Measurements from ENCODE around the gene SEC22C.

The SEC22C gene

GRCh38 chr3:42505849-42506410 lies 75.8 kb downstream of the SEC22C start:
- no peaks in the 10 kb centered on the region for H3K36me3 ChIP-seq (ENCODE audit: control insufficient read depth in 1 of 2, insufficient read depth in 2 of 2, low read length in 2 of 2)
- no peak overlapping the region for H2AFZ ChIP-seq (ENCODE audit: insufficient read depth, low read length, poor library complexity)
- no peak overlapping the region for H3K18ac ChIP-seq (ENCODE audit: low read length)
- peaks cover 6% of the 10 kb centered on the region for H3K79me1 ChIP-seq (ENCODE audit: low read length)
- no peak overlapping the region for H4K8ac ChIP-seq (ENCODE audit: low read depth, low read length)
- no peak overlapping the region for H3K9ac ChIP-seq (ENCODE audit: low read length)
- H4K12ac ChIP-seq (ENCODE audit: low read depth, low read length), result no peak overlapping the region
- H3K27ac ChIP-seq (ENCODE audit: low read depth, low read length), result no peak overlapping the region
- no peak overlapping the region for H3K23ac ChIP-seq (ENCODE audit: low read length)
- no peak overlapping the region for H2BK12ac ChIP-seq (ENCODE audit: low read length)
- H3K9me3 ChIP-seq (ENCODE audit: insufficient read depth, low read depth, low read length), result no peaks in the 10 kb centered on the region
- no peak overlapping the region for H3K4ac ChIP-seq (ENCODE audit: low read depth, low read length)
- peaks cover 16 to 17% of the 10 kb centered on the region in 2 experiments for H3K4me1 ChIP-seq (ENCODE audit: control insufficient read depth in 1 of 2, insufficient read depth in 2 of 2, low read length in 2 of 2)
- no peak overlapping the region for H2AK5ac ChIP-seq (ENCODE audit: low read length)
- no peak overlapping the region for H3K14ac ChIP-seq (ENCODE audit: low read length)
- no peaks in the 10 kb centered on the region for H3K79me2 ChIP-seq (ENCODE audit: control insufficient read depth, insufficient read depth, low read length, poor library complexity)
- no peak overlapping the region for H3K4me3 ChIP-seq (ENCODE audit: low read depth, low read length)
- no peak for DNase-seq
- WGBS (ENCODE audit: extremely low coverage, insufficient coverage, insufficient read length), result no CpG with 5 or more reads among the region's 4 CpGs
- no peak overlapping the region for H2BK5ac ChIP-seq (ENCODE audit: low read depth, low read length, poor library complexity)
- H3K4me2 ChIP-seq (ENCODE audit: low read length), result no peak overlapping the region
- no peak overlapping the region for H2BK120ac ChIP-seq (ENCODE audit: insufficient read depth, low read length, poor library complexity)
- no peak overlapping the region for H4K91ac ChIP-seq (ENCODE audit: low read depth, low read length)
- H3K27me3 ChIP-seq (ENCODE audit: insufficient read depth, low read length), result peaks cover 5% of the 10 kb centered on the region

- H3K4me2 ChIP-seq (ENCODE audit: low read length), result no peak overlapping the region
- no peak overlapping the region for H2BK120ac ChIP-seq (ENCODE audit: insufficient read depth, low read length, poor library complexity)
- no peak overlapping the region for H3K4ac ChIP-seq (ENCODE audit: low read depth, low read length)
- no peak for DNase-seq
- H4K91ac ChIP-seq (ENCODE audit: low read depth, low read length), result no peak overlapping the region
- H2BK5ac ChIP-seq (ENCODE audit: low read depth, low read length, poor library complexity), result no peak overlapping the region
- no peak overlapping the region for H2AK5ac ChIP-seq (ENCODE audit: low read length)
- no peaks in the 10 kb centered on the region for H3K9me3 ChIP-seq (ENCODE audit: insufficient read depth, low read depth, low read length)
- H2AFZ ChIP-seq (ENCODE audit: insufficient read depth, low read length, poor library complexity), result no peak overlapping the region
- H3K9ac ChIP-seq (ENCODE audit: low read length), result no peak overlapping the region
- H3K36me3 ChIP-seq (ENCODE audit: control insufficient read depth in 1 of 2, insufficient read depth in 2 of 2, low read length in 2 of 2), result no peaks in the 10 kb centered on the region
- no peak overlapping the region for H3K27ac ChIP-seq (ENCODE audit: low read depth, low read length)
- H3K27me3 ChIP-seq (ENCODE audit: insufficient read depth, low read length), result peaks cover 5% of the 10 kb centered on the region
- no peak overlapping the region for H4K12ac ChIP-seq (ENCODE audit: low read depth, low read length)
- peaks cover 6% of the 10 kb centered on the region for H3K79me1 ChIP-seq (ENCODE audit: low read length)
- H2BK12ac ChIP-seq (ENCODE audit: low read length), result no peak overlapping the region
- no peak overlapping the region for H3K4me3 ChIP-seq (ENCODE audit: low read depth, low read length)
- WGBS (ENCODE audit: extremely low coverage, insufficient coverage, insufficient read length), result no CpG with 5 or more reads among the region's 6 CpGs
- no peak overlapping the region for H4K8ac ChIP-seq (ENCODE audit: low read depth, low read length)
- no peaks in the 10 kb centered on the region for H3K79me2 ChIP-seq (ENCODE audit: control insufficient read depth, insufficient read depth, low read length, poor library complexity)
- no peak overlapping the region for H3K23ac ChIP-seq (ENCODE audit: low read length)
- no peak overlapping the region for H3K14ac ChIP-seq (ENCODE audit: low read length)
- H3K4me1 ChIP-seq (ENCODE audit: control insufficient read depth in 1 of 2, insufficient read depth in 2 of 2, low read length in 2 of 2), result peaks cover 16 to 17% of the 10 kb centered on the region in 2 experiments
- no peak overlapping the region for H3K18ac ChIP-seq (ENCODE audit: low read length)
Measured at GRCh38 chr3:42505128-42505848, 76.5 kb downstream of the SEC22C start.

DNA sequence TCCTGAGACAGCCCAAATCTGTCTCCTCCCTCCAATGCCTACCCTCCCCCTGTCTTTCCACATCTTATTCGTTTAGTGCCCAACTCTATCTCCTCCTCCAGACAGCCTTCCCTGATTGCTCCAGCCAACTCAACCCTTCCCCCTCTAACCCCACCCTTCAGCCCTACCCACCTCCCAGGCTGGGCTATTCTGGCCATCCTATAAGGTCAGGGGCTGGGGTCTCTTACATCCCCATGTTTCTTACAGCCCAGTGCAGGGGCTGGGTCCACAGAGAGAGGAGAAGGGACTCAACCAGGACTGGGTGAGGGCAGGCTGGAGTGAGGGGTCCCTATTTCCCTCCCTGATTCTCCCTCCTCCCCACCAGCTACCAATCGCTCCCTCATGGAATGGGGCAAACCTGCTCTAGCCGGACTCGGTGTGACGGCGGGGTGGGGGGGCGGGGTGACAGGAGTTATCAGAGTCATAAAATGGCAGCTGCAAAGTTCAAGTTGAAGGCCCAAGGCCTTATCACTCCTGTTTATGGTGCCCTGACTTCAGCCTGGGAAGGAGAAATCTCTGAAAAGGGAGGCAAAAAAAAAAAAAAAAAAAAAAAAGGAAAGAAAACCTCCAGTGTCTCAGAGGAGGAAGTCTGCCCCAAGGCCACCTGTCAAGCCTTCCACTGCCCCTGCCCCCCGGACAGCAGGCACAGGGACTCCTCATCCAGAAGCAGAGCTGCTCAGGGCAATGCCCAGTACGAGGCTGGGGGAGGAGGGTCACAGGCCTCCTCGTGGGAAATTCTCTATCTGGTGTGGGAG lies 77.2 kb downstream of the SEC22C start:
- Histone ChIP-seq H3K79me2 (ENCODE audit: control insufficient read depth, insufficient read depth, low read length, poor library complexity) (no peaks in the 10 kb centered on the region), H3K4me1 (ENCODE audit: control insufficient read depth in 1 of 2, insufficient read depth in 2 of 2, low read length in 2 of 2) (peaks cover 16 to 17% of the 10 kb centered on the region in 2 experiments), H2BK120ac (ENCODE audit: insufficient read depth, low read length, poor library complexity) (no peak overlapping the region), H4K12ac (ENCODE audit: low read depth, low read length) (no peak overlapping the region), H3K18ac (ENCODE audit: low read length) (no peak overlapping the region), H2BK5ac (ENCODE audit: low read depth, low read length, poor library complexity) (no peak overlapping the region), H3K23ac (ENCODE audit: low read length) (no peak overlapping the region), H3K9ac (ENCODE audit: low read length) (no peak overlapping the region), H2AFZ (ENCODE audit: insufficient read depth, low read length, poor library complexity) (no peak overlapping the region), H3K4ac (ENCODE audit: low read depth, low read length) (no peak overlapping the region), H3K14ac (ENCODE audit: low read length) (no peak overlapping the region), H3K4me3 (ENCODE audit: low read depth, low read length) (no peak overlapping the region), H2BK12ac (ENCODE audit: low read length) (no peak overlapping the region), H3K4me2 (ENCODE audit: low read length) (no peak overlapping the region), H3K27ac (ENCODE audit: low read depth, low read length) (no peak overlapping the region), H3K79me1 (ENCODE audit: low read length) (peaks cover 6% of the 10 kb centered on the region), H3K9me3 (ENCODE audit: insufficient read depth, low read depth, low read length) (no peaks in the 10 kb centered on the region), H4K91ac (ENCODE audit: low read depth, low read length) (no peak overlapping the region), H3K36me3 (ENCODE audit: control insufficient read depth in 1 of 2, insufficient read depth in 2 of 2, low read length in 2 of 2) (no peaks in the 10 kb centered on the region), H2AK5ac (ENCODE audit: low read length) (no peak overlapping the region), H3K27me3 (ENCODE audit: insufficient read depth, low read length) (peaks cover 5% of the 10 kb centered on the region), H4K8ac (ENCODE audit: low read depth, low read length) (no peak overlapping the region)
- DNase-seq, result no peak
- no CpG with 5 or more reads among the region's 10 CpGs for WGBS (ENCODE audit: extremely low coverage, insufficient coverage, insufficient read length)

DNA sequence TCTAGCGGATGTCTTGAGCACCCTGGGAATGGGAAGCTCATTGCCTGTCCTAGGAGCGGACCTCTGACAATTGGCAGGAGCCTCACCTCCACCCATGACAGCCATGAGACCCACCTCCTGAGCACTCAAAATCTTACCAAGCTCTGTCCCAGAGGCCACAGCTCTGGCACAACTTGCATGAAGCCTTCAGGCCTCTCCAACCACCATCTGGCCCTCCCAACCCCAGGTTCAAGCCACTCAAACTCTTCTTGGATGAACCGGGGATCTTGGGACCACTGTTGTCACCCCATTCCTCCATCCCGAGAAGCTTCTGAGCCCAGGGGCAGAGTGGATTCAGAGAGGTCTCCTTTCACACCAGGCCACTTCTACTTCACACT lies 77.8 kb downstream of the SEC22C start:
- no CpG with 5 or more reads among the region's 4 CpGs for WGBS (ENCODE audit: extremely low coverage, insufficient coverage, insufficient read length)
- DNase-seq, result no peak
- no peak overlapping the region for H3K9ac ChIP-seq (ENCODE audit: low read length)
- no peak overlapping the region for H3K14ac ChIP-seq (ENCODE audit: low read length)
- no peak overlapping the region for H2AFZ ChIP-seq (ENCODE audit: insufficient read depth, low read length, poor library complexity)
- H2BK5ac ChIP-seq (ENCODE audit: low read depth, low read length, poor library complexity), result no peak overlapping the region
- H3K9me3 ChIP-seq (ENCODE audit: insufficient read depth, low read depth, low read length), result no peaks in the 10 kb centered on the region
- H4K91ac ChIP-seq (ENCODE audit: low read depth, low read length), result no peak overlapping the region
- no peak overlapping the region for H3K4me2 ChIP-seq (ENCODE audit: low read length)
- H3K27ac ChIP-seq (ENCODE audit: low read depth, low read length), result no peak overlapping the region
- H3K4me1 ChIP-seq (ENCODE audit: control insufficient read depth in 1 of 2, insufficient read depth in 2 of 2, low read length in 2 of 2), result peaks cover 16 to 17% of the 10 kb centered on the region in 2 experiments
- H2BK12ac ChIP-seq (ENCODE audit: low read length), result no peak overlapping the region
- H3K79me2 ChIP-seq (ENCODE audit: control insufficient read depth, insufficient read depth, low read length, poor library complexity), result no peaks in the 10 kb centered on the region
- H3K23ac ChIP-seq (ENCODE audit: low read length), result no peak overlapping the region
- no peak overlapping the region for H4K8ac ChIP-seq (ENCODE audit: low read depth, low read length)
- H2BK120ac ChIP-seq (ENCODE audit: insufficient read depth, low read length, poor library complexity), result no peak overlapping the region
- peaks cover 6% of the 10 kb centered on the region for H3K79me1 ChIP-seq (ENCODE audit: low read length)
- no peak overlapping the region for H3K18ac ChIP-seq (ENCODE audit: low read length)
- H4K12ac ChIP-seq (ENCODE audit: low read depth, low read length), result no peak overlapping the region
- no peak overlapping the region for H3K4ac ChIP-seq (ENCODE audit: low read depth, low read length)
- H2AK5ac ChIP-seq (ENCODE audit: low read length), result no peak overlapping the region
- peaks cover 5% of the 10 kb centered on the region for H3K27me3 ChIP-seq (ENCODE audit: insufficient read depth, low read length)
- no peaks in the 10 kb centered on the region for H3K36me3 ChIP-seq (ENCODE audit: control insufficient read depth in 1 of 2, insufficient read depth in 2 of 2, low read length in 2 of 2)
- H3K4me3 ChIP-seq (ENCODE audit: low read depth, low read length), result no peak overlapping the region

Measured in trophoblast cell (in vitro differentiated cells and primary cell).